Muscle of leg (tissue), 11 donors: ENCODE data around the gene NUP85. TPM values are rescaled to one million over a fixed set of nuclear protein-coding genes. Genes with fewer than 3 reads are reported as not detected.
"Not testable (repeated sequence)": the region's sequence is repeated elsewhere in the genome, so short reads cannot be mapped to it uniquely, and the experiment has no call there.

Source experiments
- DNase-seq: peaks from one replicate; pipeline ENCODE4 v3.0.0; 2013
- H3K27ac ChIP-seq: one replicate; pipeline ENCODE4 v1.5.1; 2013; ENCODE audit warnings: mild to moderate bottlenecking, low read length, control low read depth
- H3K27me3 ChIP-seq: one replicate; pipeline ENCODE4 v1.6.1; 2013; ENCODE audit warnings: low read length; ENCODE audit not compliant: control insufficient read depth, insufficient read depth
- H3K36me3 ChIP-seq: one replicate; pipeline ENCODE4 v1.6.1; 2013; ENCODE audit warnings: low read length; ENCODE audit not compliant: control insufficient read depth, insufficient read depth
- H3K4me1 ChIP-seq: one replicate; pipeline ENCODE4 v1.6.1; 2013; ENCODE audit warnings: low read length; ENCODE audit not compliant: control insufficient read depth, insufficient read depth
- H3K4me3 ChIP-seq: one replicate; pipeline ENCODE4 v1.5.1; 2013; ENCODE audit warnings: low read length, control low read depth
- H3K9me3 ChIP-seq: replicated peaks from 2 replicates; pipeline ENCODE4 v1.6.1; 2013; ENCODE audit warnings: low read depth, low read length; ENCODE audit not compliant: control insufficient read depth
- WGBS: methylation state at CpG from one replicate; pipeline ENCODE4 v1.1.5; 2013; ENCODE audit warnings: missing lambda C conversion rate; ENCODE audit not compliant: insufficient coverage; 5-methylcytosine and 5-hydroxymethylcytosine counted together
- polyA plus RNA-seq, 8 donors: library from polyadenylated mRNA; unstranded; fragments of 120-200 nt; gene quantifications; one replicate each; pipeline versions ENCODE4 v1.2.1 to v1.2.3, GENCODE V29; 2013; ENCODE audit warnings: inconsistent platforms in 1 of 8, low replicate concordance in 1 of 8; ENCODE audit not compliant: insufficient read length in 8 of 8, insufficient read depth in 1 of 8
- total RNA-seq: library from RNA; stranded (reverse); fragments of 120-200 nt; gene quantifications from one replicate; pipeline ENCODE4 v1.2.4, GENCODE V29; 2013

NUP85 gene
- total and polyA plus RNA-seq, 9 donors = 33.5 to 51.2 (median 44.1) TPM

DNA sequence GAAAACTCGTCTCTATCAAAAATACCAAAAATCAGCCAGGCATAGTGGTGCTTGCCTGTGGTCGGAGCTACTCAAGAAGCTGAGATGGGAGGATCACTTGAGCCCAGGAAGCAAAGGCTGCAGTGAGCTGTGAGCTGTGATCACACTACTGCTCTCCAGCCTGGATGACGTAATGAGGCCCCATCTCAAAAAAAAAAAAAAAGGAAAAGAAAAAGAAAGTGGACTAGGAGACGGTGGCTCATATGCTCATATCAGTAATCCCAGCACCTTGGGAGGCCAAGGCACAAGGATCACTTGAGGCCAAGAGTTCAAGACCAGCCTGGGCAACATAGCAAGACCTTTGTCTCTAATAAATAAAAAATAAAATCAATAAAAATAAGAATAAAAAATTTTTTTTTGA, 13.9 kb upstream of the NUP85 start:
- DNase-seq = peak; percentile 37
- H3K27me3 ChIP-seq = peaks cover 2% of the 10 kb centered on the region
- H3K36me3 ChIP-seq = no peaks in the 10 kb centered on the region
- no peak overlapping the region for H3K27ac ChIP-seq
- no peak overlapping the region for H3K4me3 ChIP-seq
- 33% methylated on average over 1 of the region's 4 CpGs for WGBS
- H3K9me3 ChIP-seq = no peaks in the 10 kb centered on the region
- no peaks in the 10 kb centered on the region for H3K4me1 ChIP-seq

DNA sequence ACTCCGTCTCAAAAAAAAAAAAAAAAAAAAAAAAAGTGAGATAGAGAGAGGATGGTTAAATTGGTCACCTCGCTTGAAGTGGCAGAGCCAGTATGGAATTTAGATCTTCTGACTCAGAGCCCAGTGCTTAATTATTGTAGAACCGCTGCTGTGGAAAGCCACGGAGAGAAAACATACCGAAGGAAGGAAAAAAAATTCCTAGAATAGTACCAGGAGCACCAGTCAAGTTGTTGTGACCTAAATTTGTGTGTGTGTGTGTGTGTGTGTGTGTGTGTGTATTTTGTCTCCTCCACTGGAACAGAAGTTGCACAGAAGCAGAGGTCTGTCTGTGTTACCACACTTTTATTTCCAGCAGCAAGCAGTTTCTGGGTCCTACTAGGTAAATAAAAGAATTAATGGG, 10.6 kb upstream of the NUP85 start:
- Histone ChIP-seq H3K9me3 (no peaks in the 10 kb centered on the region), H3K27me3 (no peaks in the 10 kb centered on the region), H3K4me1 (no peaks in the 10 kb centered on the region), H3K4me3 (no peak overlapping the region), H3K36me3 (no peaks in the 10 kb centered on the region), H3K27ac (no peak overlapping the region)
- WGBS = 60% methylated on average over 1 of the region's 5 CpGs
- no peak for DNase-seq

DNA sequence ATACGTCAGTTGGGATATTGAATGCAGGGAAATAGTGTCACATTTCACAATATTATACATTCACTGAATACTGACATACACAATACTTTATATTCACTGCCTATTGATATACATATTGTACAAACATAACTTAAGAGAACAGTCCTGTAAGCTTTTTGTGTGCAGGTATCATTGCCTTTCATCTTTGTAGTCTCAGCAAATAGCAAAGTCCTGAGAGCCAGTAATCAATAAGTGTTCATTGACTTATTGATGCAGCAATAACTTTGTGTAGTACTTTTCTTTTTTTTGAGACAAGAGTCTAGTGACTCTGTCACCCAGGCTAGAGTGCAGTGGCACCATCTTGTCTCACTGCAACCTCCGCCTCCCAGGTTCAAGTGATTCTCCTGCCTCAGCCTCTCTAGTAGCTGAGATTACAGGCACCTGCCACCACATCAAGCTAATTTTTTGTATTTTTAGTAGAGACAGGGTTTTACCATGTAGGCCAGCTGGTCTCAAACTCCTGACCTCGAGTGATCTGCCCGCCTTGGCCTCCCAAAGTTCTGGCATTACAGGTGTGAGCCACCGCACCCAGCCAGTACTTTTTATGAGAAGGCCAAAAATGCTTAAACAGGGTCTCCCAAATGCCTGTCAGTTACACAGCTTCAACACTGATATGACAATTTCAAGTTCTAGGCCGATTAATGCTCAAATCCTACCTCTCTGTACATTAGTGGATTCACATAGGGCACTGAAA, 5.4 kb upstream of the NUP85 start:
- Histone ChIP-seq H3K4me3 (no peak overlapping the region), H3K27me3 (no peaks in the 10 kb centered on the region), H3K36me3 (no peaks in the 10 kb centered on the region), H3K27ac (no peak overlapping the region), H3K4me1 (peaks cover 7% of the 10 kb centered on the region), H3K9me3 (no peaks in the 10 kb centered on the region)
- no peak for DNase-seq
- 71% methylated on average over 3 of the region's 6 CpGs for WGBS

DNA sequence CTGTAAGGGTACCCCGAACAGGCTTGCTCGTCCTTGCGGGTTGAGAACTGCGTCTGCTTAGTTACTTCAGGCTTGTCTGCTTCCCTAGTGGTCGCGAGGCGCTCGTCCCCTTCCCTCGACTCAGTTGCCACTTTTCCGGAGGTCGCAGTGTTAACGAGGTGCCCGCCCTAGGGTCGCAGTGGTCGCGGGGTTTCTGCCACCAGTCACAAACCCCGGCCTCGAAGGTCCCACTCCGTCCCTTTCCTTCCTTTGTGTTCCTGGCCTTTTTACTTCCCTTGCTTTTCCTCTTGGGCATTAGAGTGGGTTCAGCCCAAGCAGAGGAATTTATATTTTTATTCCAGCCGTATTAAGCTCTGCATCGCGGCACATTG, 299 bp downstream of the NUP85 start:
- no peaks in the 10 kb centered on the region for H3K27me3 ChIP-seq
- H3K4me3 ChIP-seq = peak overlapping the region; percentile 88
- peak; percentile 22 for DNase-seq
- 0% methylated on average over 19 of the region's 22 CpGs for WGBS
- H3K27ac ChIP-seq = peak overlapping the region; percentile 99
- peaks cover 11% of the 10 kb centered on the region for H3K4me1 ChIP-seq
- H3K36me3 ChIP-seq = peaks cover 16% of the 10 kb centered on the region
- H3K9me3 ChIP-seq = no peaks in the 10 kb centered on the region

DNA sequence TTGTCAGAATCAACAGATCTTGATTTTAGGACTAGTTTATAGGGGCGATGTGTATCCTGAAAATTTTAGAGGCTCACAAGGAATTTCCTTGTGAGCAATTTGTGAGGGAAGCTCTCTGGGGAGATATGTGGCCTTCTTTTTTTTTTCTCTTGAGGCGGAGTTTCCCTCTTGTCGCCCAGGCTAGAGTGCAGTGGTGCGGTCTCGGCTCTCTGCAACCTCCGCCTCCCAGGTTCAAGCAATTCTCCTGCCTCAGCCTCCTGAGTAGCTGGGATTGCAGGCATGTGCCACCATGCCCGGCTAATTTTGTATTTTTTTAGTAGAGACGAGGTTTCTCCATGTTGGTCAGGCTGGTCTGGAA, 1.6 kb downstream of the NUP85 start:
- peaks cover 22% of the 10 kb centered on the region for H3K36me3 ChIP-seq
- not testable (repeated sequence) for H3K27ac ChIP-seq, H3K27me3 ChIP-seq, DNase-seq, H3K4me3 ChIP-seq, H3K9me3 ChIP-seq
- WGBS = 74% methylated on average over 2 of the region's 8 CpGs
- H3K4me1 ChIP-seq = peaks cover 11% of the 10 kb centered on the region

DNA sequence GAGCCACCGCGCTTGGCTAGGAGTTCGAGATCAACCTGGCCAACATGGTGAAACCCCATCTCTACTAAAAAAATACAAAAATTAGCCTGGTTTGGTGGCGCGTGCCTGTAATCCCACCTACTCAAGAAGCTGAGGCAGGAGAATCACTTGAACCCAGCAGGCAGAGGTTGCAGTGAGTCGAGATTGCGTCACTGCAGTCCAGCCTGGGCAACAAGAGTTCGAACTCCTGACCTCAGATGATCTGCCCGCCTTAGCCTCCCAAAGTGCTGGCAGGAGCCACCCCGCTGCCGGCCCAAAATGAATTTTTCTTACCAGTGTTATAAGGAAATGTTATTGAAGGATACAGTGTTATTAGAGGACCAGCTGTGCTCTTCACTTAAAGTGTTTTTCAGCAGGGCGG, 2.3 kb downstream of the NUP85 start:
- Histone ChIP-seq H3K4me1 (peaks cover 11% of the 10 kb centered on the region), H3K27ac (no peak overlapping the region), H3K4me3 (no peak overlapping the region)

DNA sequence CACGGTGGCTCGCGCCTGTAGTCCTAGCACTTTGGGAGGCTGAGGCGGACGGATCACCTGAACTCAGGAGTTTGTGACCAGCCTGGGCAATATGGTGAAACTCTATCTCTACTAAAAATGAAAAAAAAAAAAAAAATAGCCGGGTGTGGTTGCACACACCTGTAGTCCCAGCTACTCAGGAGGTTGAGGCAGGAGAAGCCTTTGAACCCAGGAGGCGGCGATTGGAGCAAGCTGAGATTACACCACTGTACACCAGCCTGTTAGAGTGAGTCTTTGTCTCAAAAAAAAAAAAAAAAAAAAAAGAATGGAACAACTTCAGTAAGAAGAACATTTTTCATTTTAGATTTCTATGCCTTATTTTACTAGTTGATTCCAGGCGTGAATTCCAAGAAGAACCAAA, 2.7 kb downstream of the NUP85 start:
- peaks cover 11% of the 10 kb centered on the region for H3K4me1 ChIP-seq
- DNase-seq = no peak
- H3K9me3 ChIP-seq = no peaks in the 10 kb centered on the region
- H3K36me3 ChIP-seq = peaks cover 31% of the 10 kb centered on the region
- H3K4me3 ChIP-seq = no peak overlapping the region
- no peak overlapping the region for H3K27ac ChIP-seq
- WGBS = 80% methylated on average over 1 of the region's 9 CpGs
- no peaks in the 10 kb centered on the region for H3K27me3 ChIP-seq

More for the DNA sequence above, 2.3 kb downstream of the NUP85 start:
- WGBS = 88% methylated on average over 5 of the region's 12 CpGs
- Histone ChIP-seq H3K27me3 (no peaks in the 10 kb centered on the region), H3K36me3 (peaks cover 27% of the 10 kb centered on the region), H3K9me3 (no peaks in the 10 kb centered on the region)
- DNase-seq = no peak

DNA sequence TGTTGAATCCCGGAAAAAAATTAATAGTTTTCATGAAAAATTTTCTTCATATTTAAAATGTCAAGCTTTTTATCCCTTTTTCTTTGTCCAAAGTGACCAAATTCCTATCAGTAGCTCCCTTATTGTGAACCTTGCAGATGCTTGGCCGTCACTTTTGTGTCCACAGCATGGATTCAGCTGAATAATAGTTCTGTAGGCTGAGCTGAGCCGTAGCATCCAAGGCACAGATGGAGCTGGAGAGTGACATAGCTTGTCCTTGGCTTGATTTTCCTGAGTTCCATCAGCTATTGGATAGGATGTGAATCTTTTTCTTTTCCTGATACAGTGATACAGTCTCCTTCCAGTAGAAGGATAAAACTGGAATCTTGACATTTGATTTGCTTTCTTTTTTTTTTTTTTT, 3.6 kb downstream of the NUP85 start:
- Histone ChIP-seq H3K4me1 (peaks cover 11% of the 10 kb centered on the region), H3K36me3 (peaks cover 37% of the 10 kb centered on the region), H3K9me3 (no peaks in the 10 kb centered on the region), H3K27me3 (no peaks in the 10 kb centered on the region), H3K27ac (no peak overlapping the region), H3K4me3 (no peak overlapping the region)
- DNase-seq = no peak
- WGBS = 75% methylated on average over 2 of the region's 3 CpGs

DNA sequence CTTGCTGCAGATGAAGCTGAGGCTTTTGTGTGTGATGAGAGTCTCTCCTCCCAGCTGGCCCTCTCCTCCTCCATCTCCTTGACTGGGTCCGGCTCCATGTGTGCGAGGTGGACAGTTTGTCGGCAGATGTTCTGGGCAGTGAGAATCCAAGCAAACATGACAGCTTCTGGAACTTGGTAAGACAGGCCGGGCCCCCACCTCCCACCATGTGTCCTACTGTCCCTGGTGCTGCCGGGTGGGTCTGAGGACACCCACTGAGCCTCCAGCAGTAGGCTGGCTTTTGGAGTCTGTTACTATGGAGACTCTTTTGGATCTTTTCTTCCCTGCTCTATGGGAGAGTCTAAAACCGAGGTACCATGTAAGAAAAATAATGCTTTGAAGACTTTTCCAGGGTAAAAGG, 12.7 kb downstream of the NUP85 start:
- H3K9me3 ChIP-seq = no peaks in the 10 kb centered on the region
- no peaks in the 10 kb centered on the region for H3K27me3 ChIP-seq
- 83% methylated on average over 1 of the region's 6 CpGs for WGBS
- H3K4me3 ChIP-seq = no peak overlapping the region
- DNase-seq = no peak
- peaks cover 70% of the 10 kb centered on the region for H3K36me3 ChIP-seq
- H3K27ac ChIP-seq = no peak overlapping the region
- no peaks in the 10 kb centered on the region for H3K4me1 ChIP-seq

DNA sequence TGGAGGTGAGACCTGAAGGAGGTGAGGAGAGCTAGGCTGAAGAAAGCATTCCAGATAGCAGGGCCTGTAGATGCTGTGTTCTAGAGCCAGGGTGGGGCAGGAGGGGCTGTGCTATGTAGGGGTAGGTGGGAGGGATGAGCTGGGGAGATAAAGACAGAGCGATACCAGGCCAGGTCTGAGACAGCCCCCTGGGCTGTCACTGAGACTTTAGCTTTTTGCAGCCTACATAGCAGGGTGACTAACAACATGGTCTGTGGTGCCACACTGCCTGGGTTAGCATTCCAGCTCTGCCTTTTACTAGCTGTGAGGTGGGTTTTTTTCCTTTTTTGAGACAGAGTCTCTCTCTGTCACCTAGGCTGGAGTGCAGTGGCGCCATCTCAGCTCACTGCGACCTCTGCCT, 14.3 kb downstream of the NUP85 start:
- Histone ChIP-seq H3K9me3 (no peaks in the 10 kb centered on the region), H3K4me3 (no peak overlapping the region)
- WGBS = no CpG with 5 or more reads among the region's 3 CpGs

DNA sequence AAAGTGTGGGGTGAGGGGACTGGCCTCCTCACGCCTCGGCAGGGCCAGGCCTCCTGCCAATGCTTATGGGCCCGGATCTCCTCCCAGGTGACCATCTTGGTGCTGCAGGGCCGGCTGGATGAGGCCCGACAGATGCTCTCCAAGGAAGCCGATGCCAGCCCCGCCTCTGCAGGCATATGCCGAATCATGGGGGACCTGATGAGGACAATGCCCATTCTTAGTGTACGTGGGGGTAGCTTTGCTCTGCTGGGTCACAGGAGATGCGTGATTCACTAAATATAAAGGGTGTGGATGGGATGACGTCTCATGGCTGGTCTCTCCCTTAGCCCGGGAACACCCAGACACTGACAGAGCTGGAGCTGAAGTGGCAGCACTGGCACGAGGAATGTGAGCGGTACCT, 19.5 kb downstream of the NUP85 start:
- WGBS = 62% methylated on average over 14 of the region's 14 CpGs
- H3K4me3 ChIP-seq = no peak overlapping the region
- no peaks in the 10 kb centered on the region for H3K27me3 ChIP-seq
- peaks cover 64% of the 10 kb centered on the region for H3K36me3 ChIP-seq
- no peak for DNase-seq
- no peaks in the 10 kb centered on the region for H3K4me1 ChIP-seq
- no peaks in the 10 kb centered on the region for H3K9me3 ChIP-seq
- H3K27ac ChIP-seq = no peak overlapping the region

More for the DNA sequence above, 14.3 kb downstream of the NUP85 start:
- no peak overlapping the region for H3K27ac ChIP-seq
- no peaks in the 10 kb centered on the region for H3K27me3 ChIP-seq
- no peaks in the 10 kb centered on the region for H3K4me1 ChIP-seq
- no peak for DNase-seq
- peaks cover 66% of the 10 kb centered on the region for H3K36me3 ChIP-seq
